Stimulated activated CD8-positive, alpha-beta memory T cell treated with anti-CD3 and anti-CD28 coated beads, Interleukin-4, amount 100 ng/mL, for 4 hours (primary cell): ENCODE results near the gene OR2T33.
"Not testable (repeated sequence)": the region's sequence is repeated elsewhere in the genome, so short reads cannot be mapped to it uniquely, and the experiment has no call there.

Experiments
- DNase-seq, 2 donors: peaks; one replicate each; pipeline ENCODE4 v3.0.0-alpha.2; 2020; ENCODE audit warnings: low read depth in 2 of 2, low spot score in 1 of 2

Gene OR2T33, protein sequence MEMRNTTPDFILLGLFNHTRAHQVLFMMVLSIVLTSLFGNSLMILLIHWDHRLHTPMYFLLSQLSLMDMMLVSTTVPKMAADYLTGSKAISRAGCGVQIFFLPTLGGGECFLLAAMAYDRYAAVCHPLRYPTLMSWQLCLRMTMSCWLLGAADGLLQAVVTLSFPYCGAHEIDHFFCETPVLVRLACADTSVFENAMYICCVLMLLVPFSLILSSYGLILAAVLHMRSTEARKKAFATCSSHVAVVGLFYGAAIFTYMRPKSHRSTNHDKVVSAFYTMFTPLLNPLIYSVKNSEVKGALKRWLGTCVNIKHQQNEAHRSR

DNA sequence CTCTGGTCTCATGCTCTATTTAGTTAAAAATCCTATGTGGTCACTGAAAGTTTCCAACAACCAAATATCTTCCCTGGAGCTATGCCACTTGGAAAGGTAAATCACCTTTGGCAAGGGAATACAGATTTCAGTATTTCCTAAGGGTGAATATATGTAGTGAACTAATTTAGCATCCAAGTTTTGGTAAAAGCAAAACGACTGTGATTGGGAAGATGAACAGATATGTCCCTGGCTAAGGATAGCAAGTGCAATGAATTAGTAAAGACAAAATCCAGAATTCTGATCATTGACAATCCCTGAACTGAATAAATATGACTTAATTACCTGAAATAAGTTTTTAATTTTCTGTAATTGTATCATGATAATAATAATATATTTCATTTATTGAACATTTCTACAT lies at the start of gene OR2T33:
Gene OR2T33 (minus strand): TSS at position 101 of the 400 bp plus-strand sequence. CDS start 4,162 bp downstream, outside the sequence.
- no peak for DNase-seq

DNA sequence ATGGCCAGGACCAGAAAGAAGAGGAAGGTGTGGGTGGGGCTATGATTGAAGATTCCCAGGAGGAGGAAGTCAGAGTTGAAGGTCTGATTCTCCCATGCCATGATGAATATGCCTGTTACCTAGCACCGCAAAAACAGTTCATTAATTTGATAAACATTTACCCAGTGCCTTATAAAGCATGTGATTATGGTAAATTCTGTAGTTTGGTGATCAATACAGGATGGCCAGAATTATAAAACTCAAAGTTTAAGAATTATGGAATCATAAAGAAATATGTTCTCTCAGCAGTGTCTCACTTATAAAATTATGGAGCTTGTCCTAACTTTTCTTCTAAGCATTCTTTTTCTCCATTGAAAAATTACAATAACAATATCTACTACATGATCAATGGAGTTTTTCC lies 46.7 kb upstream of the OR2T33 start, which contains the start of gene OR2M7:
Gene OR2M7 (minus strand): TSS at position 101 of the 400 bp plus-strand sequence. CDS start 0 bp downstream, at position 101.
- no peak for DNase-seq

DNA sequence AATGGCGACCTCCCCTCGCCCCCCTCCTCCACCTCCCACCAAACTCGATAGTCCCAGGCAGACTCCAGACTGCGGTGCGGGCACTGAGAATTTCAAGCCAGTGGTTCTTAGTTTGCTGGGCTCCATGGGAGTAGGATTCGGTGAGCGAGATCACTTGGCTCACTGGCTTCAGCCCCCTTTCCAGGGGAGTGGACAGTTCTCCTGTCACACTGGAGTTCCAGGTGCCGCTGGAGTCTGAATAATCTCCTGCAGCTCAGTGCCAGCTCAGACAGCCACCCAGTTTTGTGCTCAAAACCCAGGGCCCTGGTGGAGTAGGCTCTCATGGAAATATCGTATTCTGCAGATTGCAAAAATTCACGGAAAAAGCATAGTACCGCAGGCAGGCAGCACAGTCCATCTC lies 39.0 kb upstream of the OR2T33 start:
- DNase-seq = no peak

DNA sequence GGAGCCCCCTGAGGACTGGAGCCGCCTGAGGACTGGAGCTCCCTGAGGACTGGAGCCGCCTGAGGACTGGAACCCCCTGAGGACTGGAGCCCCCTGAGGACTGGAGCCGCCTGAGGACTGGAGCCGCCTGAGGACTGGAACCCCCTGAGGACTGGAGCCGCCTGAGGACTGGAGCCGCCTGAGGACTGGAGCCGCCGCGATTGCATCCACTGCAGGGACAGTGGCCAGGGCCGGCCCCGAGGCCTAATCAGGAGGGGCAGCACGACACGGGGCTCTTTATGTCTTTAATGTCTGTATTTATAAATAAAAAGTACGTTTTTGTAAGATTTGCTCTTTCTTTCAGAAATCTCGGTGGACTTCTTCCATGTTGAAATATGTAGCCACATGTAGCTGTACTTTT lies 29.0 kb upstream of the OR2T33 start:
- DNase-seq = not testable (repeated sequence)

DNA sequence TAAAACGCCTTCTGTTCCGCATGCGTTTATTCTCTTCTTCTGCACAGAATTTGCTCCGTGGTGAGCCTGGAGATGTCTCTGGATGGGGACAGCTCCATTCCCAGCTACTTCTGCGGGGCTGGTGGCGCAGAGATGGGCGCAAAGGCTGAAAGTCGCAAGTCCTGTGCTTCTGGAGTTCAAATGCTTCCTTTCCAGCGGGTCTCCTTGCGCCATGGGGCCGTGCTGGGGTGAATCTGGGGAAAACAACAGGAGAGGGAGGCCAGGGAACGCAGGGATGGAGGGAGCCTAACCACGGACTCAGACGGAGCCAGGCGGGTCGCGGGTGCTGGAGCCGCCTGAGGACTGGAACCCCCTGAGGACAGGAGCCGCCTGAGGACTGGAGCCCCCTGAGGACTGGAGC lies 28.3 kb upstream of the OR2T33 start:
- no peak for DNase-seq

DNA sequence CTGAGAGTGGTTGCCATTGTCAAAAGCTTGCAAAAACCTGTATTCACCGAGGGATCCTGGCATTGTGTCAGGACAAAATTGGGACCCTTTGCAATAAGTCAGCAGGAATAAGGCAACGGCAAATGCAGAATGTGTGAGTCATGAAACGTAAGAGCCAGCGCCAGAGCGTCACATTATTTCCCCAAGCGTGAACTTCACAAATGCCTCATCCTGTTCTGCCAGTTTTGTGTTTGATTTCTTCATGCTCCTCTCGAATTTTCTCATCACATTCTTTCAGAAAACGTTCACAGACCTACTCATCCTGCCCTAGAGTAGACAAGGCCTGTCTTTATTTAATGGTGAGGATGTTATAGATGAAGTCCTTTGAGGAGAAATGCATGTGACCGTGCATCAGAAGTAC lies 27.9 kb upstream of the OR2T33 start:
- not testable (repeated sequence) for DNase-seq

DNA sequence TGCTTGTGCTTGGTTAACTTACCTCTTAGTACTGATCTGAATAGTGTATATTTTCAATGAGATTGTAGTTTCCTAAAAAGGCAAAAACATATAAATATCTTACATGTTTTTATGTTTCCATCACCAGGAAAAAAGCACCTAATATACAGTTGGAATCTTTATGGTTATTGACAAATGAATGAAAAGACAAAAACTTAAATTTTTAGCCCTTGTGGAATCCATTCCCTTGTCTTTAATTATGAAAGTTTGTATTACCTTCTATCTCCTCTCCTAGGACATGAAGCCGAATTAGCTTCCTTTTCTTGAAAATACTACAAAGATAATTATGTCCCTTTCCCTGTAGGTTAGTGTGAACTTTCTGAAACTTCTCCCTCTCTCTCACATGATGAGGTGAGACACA lies 25.5 kb upstream of the OR2T33 start, which contains the start of gene OR2T12:
Gene OR2T12 (minus strand): TSS at position 101 of the 400 bp plus-strand sequence. CDS start 7,846 bp downstream, outside the sequence.
- DNase-seq = no peak

DNA sequence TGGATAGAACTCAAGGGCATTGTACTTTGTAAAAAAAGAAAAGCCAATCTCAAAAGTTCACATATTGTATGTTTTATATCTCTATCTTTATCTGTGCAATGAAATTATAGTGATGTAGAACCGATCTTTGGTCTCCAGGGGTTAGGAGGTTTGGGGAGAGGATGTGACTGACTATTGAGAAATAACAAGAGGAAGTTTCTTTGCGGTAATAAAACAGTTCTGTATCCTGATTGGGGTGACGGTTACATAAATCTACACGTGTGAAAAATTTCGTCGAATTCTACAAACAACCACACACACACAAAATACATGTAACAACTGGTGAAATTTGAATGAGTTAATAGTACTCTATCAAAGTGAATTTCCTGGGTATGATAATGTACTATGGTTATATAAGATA lies 10.6 kb upstream of the OR2T33 start:
- DNase-seq = no peak

DNA sequence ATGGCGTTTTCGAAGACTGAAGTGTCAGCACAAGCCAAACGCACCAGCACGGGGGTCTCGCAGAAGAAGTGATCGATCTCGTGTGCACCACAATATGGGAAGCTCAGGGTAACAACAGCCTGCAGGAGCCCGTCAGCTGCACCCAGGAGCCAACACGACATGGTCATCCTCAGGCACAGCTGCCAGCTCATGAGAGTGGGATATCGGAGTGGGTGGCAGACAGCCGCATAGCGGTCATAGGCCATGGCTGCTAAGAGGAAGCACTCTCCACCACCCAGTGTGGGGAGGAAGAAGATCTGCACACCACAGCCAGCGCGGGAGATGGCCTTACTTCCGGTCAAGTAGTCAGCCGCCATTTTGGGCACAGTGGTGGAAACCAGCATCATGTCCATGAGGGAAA lies 4.6 kb downstream of the OR2T33 start:
- DNase-seq = not testable (repeated sequence)

DNA sequence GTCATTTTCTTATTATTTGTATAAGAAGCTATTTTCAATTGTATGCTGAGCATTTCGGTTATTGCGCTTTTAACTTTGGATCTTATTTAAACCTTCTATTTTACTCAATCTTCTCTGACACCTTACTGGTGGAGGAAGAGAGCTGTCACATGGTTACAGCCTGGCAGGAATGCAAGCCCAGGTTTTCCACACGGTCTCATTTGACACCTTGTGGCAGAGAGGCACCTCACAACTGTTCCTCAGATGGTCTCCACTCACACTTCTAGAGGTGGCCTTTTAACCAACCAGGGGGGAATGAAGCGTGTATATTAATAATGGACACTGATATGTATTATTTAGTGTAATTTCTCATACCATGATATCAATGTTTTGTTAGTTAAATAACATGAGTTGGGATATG lies 9.6 kb downstream of the OR2T33 start:
- no peak for DNase-seq

DNA sequence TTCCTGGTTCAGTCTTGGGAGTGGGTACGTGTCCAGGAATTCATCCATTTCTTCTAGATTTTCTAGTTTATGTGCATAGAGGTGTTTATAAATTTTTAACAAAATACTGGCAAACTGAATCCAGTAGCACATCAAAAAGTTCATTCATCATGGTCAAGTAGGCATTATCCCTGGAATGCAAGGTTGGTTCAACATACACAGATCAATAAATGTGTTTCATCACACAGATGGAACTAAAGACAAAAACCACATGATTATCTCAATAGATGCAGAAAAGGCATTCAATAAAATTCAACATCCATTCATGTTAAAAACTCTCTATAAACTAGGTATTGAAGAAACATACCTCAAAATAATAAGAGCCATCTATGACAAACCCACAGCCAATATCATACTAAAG lies 18.5 kb downstream of the OR2T33 start:
- not testable (repeated sequence) for DNase-seq

DNA sequence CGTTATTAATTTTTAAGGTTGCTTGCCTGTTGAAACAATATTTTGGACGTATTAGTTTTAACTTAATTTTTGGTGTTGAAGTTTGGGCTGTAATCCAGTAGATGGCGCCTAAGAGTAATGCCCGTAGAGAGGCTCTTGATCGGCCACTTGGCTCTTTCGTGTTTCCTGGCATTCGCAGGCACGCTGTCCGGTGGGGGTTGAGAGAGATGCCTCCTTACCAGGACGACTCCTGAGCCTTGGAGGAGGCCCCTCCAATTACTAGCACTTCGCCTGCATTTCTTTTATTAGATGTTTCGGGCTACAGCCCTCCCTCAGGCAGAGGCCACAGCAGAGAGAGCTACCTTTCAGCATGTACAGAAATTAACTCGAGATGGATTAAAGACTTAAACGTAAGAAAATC lies 34.6 kb downstream of the OR2T33 start:
- no peak for DNase-seq

DNA sequence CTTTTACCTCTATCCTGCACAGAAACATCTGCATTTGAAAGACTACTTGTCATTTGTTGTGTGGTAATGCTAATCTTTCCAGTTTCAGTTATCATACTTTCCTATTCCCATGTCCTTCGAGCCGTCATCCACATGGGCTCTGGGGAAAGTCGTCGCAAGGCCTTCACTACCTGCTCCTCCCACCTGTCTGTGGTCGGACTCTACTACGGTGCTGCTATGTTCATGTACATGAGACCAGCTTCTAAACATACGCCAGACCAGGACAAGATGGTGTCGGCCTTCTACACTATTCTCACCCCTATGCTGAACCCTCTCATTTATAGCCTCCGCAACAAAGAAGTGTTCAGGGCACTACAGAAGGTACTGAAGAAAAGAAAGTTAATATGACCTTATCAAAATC lies 38.3 kb downstream of the OR2T33 start:
- DNase-seq = no peak

DNA sequence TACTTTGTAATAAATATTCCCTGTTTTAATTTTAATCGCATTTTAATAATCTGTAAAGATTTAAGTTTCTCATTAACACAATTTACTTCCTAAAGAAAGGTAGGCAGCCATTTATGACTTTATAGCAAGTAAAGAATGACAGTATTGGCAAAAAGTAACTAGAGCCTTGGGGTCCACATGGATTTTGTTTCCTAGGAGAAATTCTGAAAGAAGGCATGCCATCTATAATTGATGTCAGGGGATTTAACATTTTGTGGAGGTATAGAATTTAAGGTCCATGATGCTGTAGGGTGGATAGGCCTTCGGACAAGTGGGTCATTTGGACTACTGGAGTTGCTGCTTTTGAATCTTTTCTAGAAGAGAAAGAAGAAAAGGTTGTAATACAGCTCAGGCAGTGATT lies 46.7 kb downstream of the OR2T33 start, which contains the start of gene OR2M4:
Gene OR2M4 (plus strand): TSS at position 301 of the 400 bp plus-strand sequence. CDS start 7,512 bp downstream, outside the sequence.
- DNase-seq = no peak

DNA sequence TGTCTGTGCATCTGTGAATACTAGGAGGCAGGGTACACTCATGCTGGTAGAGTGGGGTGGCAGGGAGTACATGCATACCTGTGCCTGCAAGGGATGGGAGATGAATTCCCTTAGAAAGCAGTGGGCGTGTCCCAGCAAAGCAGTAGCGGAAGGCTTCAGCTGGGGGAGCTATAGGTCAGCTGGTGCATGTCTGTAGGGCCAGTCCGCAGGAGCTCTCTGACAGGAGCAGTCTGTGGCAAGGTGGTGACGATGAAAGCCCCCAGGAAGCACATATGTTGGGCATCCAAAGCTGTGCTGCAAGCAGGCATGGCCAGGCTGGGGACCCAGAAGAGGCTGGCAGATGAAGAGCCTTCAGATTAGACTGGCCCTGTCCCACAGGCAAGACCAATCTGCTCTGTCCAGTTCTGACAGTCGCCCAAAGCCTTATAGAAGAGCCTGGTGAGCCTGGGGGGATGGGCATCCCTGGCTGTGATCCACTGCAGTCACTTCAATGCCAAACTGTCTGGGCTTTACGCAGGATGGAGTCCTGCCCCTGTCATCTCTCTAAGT lies 48.3 kb downstream of the OR2T33 start:
- DNase-seq = no peak

DNA sequence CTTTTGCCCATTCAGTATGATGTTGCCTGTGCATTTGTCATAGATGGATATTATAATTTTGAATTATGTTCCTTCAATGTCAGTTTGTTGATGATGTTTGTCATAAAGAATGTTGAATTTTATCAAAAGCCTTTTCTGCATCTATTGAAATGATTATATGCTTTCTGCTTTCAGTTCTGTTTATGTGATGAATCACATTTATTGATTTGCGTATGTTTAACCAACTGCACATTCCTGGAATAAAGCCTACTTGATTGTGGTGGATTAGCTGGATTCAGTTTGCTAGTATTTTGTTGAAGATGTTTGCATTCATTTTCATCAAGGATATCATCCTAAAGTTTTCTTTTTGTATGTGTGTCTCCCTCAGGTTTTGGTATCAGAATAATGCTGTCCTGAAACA lies 52.2 kb downstream of the OR2T33 start:
- DNase-seq = no peak
